Lung (tissue), 12 donors: ENCODE results near the gene MYPN. TPM values are rescaled to one million over a fixed set of nuclear protein-coding genes. Genes with fewer than 3 reads are reported as not detected.
A peak's percentile ranks its signal among the peaks of the same experiment; 100 is the strongest.

ENCODE experiments used
- ATAC-seq: fragments of 200-7000 bp; cut with Tn5 transposase; one replicate; pipeline ENCODE4 v1.9.1; 2020; ENCODE audit warnings: moderate number of reproducible peaks; ENCODE audit not compliant: insufficient read depth, low FRiP score
- DNase-seq, 3 donors: peaks; one replicate each; pipeline ENCODE4 v3.0.0-alpha.2; 2013 to 2017
- H3K27ac ChIP-seq, 2 donors: one replicate each; pipeline ENCODE4 v1.5.1; 2013; ENCODE audit warnings: mild to moderate bottlenecking in 2 of 2, moderate library complexity in 2 of 2, control low read depth in 1 of 2, inconsistent platforms in 1 of 2, low read depth in 1 of 2, low read length in 1 of 2
- H3K27me3 ChIP-seq, 3 donors: one replicate each; pipeline ENCODE4 v1.5.1; 2013; ENCODE audit warnings: low read length in 2 of 3; ENCODE audit not compliant: control insufficient read depth in 3 of 3, insufficient read depth in 3 of 3
- H3K36me3 ChIP-seq, 4 donors: one replicate each; pipeline ENCODE4 v1.5.1; 2013; ENCODE audit warnings: low read length in 4 of 4, mild to moderate bottlenecking in 1 of 4, moderate library complexity in 1 of 4; ENCODE audit not compliant: control insufficient read depth in 4 of 4, insufficient read depth in 4 of 4
- H3K4me1 ChIP-seq, 5 donors: one replicate each; pipeline ENCODE4 v1.5.1; 2013; ENCODE audit warnings: low read length in 5 of 5, mild to moderate bottlenecking in 2 of 5, moderate library complexity in 1 of 5; ENCODE audit not compliant: control insufficient read depth in 5 of 5, insufficient read depth in 5 of 5
- H3K4me3 ChIP-seq: one replicate; pipeline ENCODE4 v1.5.1; 2013; ENCODE audit warnings: mild to moderate bottlenecking, control low read depth, moderate library complexity
- H3K9ac ChIP-seq, 2 donors: one replicate each; pipeline ENCODE4 v1.5.1; 2013; ENCODE audit warnings: low read length in 2 of 2, control low read depth in 1 of 2; ENCODE audit not compliant: insufficient read depth in 1 of 2
- H3K9me3 ChIP-seq, 4 donors: one replicate each; pipeline ENCODE4 v1.5.1; 2013; ENCODE audit warnings: low read length in 3 of 4, mild to moderate bottlenecking in 1 of 4, moderate library complexity in 1 of 4; ENCODE audit not compliant: control insufficient read depth in 4 of 4, insufficient read depth in 3 of 4
- WGBS, 2 donors: extraction: QIAGEN DNeasy Blood & Tissue Kit; methylation state at CpG; one replicate each; pipeline ENCODE4 v1.1.7; 2013; 5-methylcytosine and 5-hydroxymethylcytosine counted together
- polyA plus RNA-seq, 2 donors: library from polyadenylated mRNA; stranded (reverse); fragments of 200-250 nt; gene quantifications; one replicate each; pipeline ENCODE4 v1.2.1, GENCODE V29; 2013
- total RNA-seq, 2 donors: library from RNA; depleted of rRNA in 1 of 2; stranded (reverse); fragments of >200 nt in 1 of 2; gene quantifications; one replicate each; pipeline ENCODE4 v1.2.1, GENCODE V29; 2014 to 2021
- TF ChIP-seq, protein P1 (sequence below): IDR thresholded peaks from 2 replicates; pipeline ENCODE4 v1.5.1; 2012; ENCODE audit warnings: mild to moderate bottlenecking; ENCODE audit errors: control extremely low read depth, extremely low read depth
- donor health status: control.
- donor health status: control.
- donor health status: Bipolar disorder and iron deficiency.
- donor health status: healthy.
- donor health status: DM: yes; HTN: yes; CAD: no.

MYPN gene
- total and polyA plus RNA-seq, 4 donors, result 0.01 to 0.28 (median 0.04) TPM

- Histone ChIP-seq H3K9me3 (no peaks in the 10 kb centered on the region), H3K27me3 (no peaks in the 10 kb centered on the region), H3K9ac (peak overlapping the region in 1 of 2 donors; percentile 86), H3K4me3 (no peak overlapping the region), H3K4me1 (peaks cover 0 to 23% (median 11%) of the 10 kb centered on the region in 5 donors), H3K27ac (no peak overlapping the region), H3K36me3 (peaks cover 0 to 7% (median under 1%) of the 10 kb centered on the region in 4 donors)
- WGBS, 2 donors, result 8 to 26% methylated on average over 3 of the region's 3 CpGs
- TF ChIP-seq, protein P1, sequence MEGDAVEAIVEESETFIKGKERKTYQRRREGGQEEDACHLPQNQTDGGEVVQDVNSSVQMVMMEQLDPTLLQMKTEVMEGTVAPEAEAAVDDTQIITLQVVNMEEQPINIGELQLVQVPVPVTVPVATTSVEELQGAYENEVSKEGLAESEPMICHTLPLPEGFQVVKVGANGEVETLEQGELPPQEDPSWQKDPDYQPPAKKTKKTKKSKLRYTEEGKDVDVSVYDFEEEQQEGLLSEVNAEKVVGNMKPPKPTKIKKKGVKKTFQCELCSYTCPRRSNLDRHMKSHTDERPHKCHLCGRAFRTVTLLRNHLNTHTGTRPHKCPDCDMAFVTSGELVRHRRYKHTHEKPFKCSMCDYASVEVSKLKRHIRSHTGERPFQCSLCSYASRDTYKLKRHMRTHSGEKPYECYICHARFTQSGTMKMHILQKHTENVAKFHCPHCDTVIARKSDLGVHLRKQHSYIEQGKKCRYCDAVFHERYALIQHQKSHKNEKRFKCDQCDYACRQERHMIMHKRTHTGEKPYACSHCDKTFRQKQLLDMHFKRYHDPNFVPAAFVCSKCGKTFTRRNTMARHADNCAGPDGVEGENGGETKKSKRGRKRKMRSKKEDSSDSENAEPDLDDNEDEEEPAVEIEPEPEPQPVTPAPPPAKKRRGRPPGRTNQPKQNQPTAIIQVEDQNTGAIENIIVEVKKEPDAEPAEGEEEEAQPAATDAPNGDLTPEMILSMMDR, result no peak
- DNase-seq (no peak), ATAC-seq (no peak)
These were observed 35.7 kb upstream of the MYPN start for GRCh38 chr10:68073631-68074030.

DNA sequence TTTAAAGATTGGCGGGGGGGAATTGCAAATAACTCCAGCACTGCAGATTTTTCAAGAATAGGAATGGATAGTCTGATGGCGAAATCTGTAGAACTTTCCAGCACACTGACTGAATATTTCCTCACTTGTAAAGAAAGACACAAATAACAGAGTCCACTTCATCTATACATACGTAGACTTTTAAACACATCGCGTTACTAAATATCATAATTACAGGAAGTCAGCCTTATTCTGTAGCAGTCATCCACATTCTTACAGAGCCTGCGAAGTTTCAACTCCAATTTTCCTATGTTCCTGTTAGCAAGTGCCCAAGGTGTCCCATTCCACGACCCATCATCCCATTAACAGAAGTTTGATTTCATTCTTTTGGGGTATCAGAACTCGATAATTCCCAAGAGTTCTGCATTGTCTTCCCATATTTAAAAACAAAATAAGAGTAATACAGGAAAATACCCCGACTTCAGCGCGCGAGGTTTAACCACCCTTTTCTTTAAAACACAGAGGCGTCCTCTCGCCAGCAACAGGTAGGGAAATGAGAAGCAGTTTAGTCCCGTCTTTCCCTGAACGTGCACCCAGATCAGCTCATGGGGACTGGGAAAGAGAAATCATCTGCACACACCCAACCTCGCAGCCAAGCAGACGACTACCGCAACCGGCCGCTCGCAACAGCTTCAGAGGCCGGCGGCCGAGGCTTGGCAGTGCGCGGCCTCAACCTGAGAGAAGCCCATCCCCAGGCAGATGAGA lies 35.1 kb upstream of the MYPN start:
- H3K9ac ChIP-seq, result peak overlapping the region; percentile 35 to 86
- H3K27ac ChIP-seq, result peak overlapping the region; percentile 91 to 98
- DNase-seq, result peak in 2 of 3 donors; percentile 54 to 62
- H3K4me1 ChIP-seq, result peaks cover 0 to 23% (median 11%) of the 10 kb centered on the region in 5 donors
- peak; percentile 10 for ATAC-seq
- no peaks in the 10 kb centered on the region for H3K9me3 ChIP-seq
- no peaks in the 10 kb centered on the region for H3K27me3 ChIP-seq
- 1% methylated on average over 27 of the region's 27 CpGs for WGBS, 2 donors
- peaks cover 0 to 7% (median under 1%) of the 10 kb centered on the region in 4 donors for H3K36me3 ChIP-seq
- H3K4me3 ChIP-seq, result peak overlapping the region; percentile 82
- TF ChIP-seq, protein P1, result no peak

- ATAC-seq (peak; percentile 98), DNase-seq (peak; percentile 96 to 97 (median 97))
- H3K4me3 ChIP-seq, result peak within 1 kb of the TSS; percentile 82
- no peaks in the 10 kb centered on the region for H3K27me3 ChIP-seq
- peaks cover 0 to 3% (median under 1%) of the 10 kb centered on the region in 4 donors for H3K36me3 ChIP-seq
- no peaks in the 10 kb centered on the region for H3K9me3 ChIP-seq
- TF ChIP-seq, protein P1, result no peak
- 0 to 1% methylated on average over 48 to 64 of the region's 64 CpGs for WGBS, 2 donors
- peak within 1 kb of the TSS; percentile 35 to 86 for H3K9ac ChIP-seq
- peak within 1 kb of the TSS; percentile 91 to 98 for H3K27ac ChIP-seq
- peaks cover 0 to 23% (median 11%) of the 10 kb centered on the region in 5 donors for H3K4me1 ChIP-seq
These were observed 34.3 kb upstream of the MYPN start, which contains the start of gene HERC4 for GRCh38 chr10:68074775-68075549. Gene HERC4, minus strand, starts transcription at chr10:68075283. Its CDS starts 2,175 bp downstream, at chr10:68073108.
